ENCODE measurements around the gene HS3ST3A1. TPM values are rescaled to one million over a fixed set of nuclear protein-coding genes. Genes with fewer than 3 reads are reported as not detected.
"Not testable (repeated sequence)": the region's sequence is repeated elsewhere in the genome, so short reads cannot be mapped to it uniquely, and the experiment has no call there.

Gene HS3ST3A1
- total RNA-seq, 4 donors from 2014 or later: 1.5 to 20.6 TPM; not detected in 2

DNA sequence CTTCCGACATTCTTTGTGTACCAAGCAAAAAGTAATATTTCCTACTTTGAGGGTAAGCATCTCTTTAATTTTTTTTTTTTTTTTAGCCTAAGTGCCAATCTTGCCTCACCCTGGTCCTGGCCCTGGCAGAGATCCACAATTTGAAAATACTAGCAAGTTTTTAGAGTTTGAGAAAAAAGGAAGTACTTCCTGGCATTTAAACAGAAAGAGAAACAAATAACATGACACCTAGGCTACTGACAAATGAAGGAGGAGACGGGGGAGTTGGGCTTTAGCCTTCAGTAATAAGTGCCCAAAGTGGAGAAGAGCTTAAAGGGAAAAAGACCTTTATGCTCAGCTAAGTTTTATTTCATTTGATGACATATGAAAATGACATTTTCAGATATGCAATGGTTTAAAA lies 92.8 kb downstream of the HS3ST3A1 start:
- no peaks in the 10 kb centered on the region for H3K36me3 ChIP-seq
- no peak overlapping the region for H3K27ac ChIP-seq
- TF ChIP-seq, protein P1, sequence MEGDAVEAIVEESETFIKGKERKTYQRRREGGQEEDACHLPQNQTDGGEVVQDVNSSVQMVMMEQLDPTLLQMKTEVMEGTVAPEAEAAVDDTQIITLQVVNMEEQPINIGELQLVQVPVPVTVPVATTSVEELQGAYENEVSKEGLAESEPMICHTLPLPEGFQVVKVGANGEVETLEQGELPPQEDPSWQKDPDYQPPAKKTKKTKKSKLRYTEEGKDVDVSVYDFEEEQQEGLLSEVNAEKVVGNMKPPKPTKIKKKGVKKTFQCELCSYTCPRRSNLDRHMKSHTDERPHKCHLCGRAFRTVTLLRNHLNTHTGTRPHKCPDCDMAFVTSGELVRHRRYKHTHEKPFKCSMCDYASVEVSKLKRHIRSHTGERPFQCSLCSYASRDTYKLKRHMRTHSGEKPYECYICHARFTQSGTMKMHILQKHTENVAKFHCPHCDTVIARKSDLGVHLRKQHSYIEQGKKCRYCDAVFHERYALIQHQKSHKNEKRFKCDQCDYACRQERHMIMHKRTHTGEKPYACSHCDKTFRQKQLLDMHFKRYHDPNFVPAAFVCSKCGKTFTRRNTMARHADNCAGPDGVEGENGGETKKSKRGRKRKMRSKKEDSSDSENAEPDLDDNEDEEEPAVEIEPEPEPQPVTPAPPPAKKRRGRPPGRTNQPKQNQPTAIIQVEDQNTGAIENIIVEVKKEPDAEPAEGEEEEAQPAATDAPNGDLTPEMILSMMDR (IDR thresholded peaks at IDR 0.05): no peak
- no peak for TF ChIP-seq POLR2A (IDR thresholded peaks at IDR 0.05)
- DNase-seq: no peak
- H3K9me3 ChIP-seq: no peaks in the 10 kb centered on the region
- H3K27me3 ChIP-seq: no peaks in the 10 kb centered on the region
- H3K4me1 ChIP-seq: no peaks in the 10 kb centered on the region
- H3K4me3 ChIP-seq: no peak overlapping the region

DNA sequence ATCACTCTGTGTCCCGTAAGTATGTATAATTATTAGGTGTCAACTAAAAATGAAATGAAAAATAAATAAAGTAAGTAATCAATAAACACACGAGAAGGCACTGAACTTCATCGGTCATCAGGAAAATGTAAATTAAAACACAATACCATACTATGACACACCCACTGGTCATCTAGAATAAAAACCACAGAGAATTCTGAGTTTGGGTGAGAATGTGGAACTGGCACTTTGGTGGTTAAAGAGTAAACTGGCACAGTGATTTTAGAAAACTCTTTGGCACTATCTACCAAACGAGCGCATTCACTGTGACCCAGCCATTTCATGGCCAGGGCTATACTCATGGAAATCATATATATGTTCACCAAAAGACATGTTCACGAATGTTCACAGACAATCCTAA lies 98.2 kb downstream of the HS3ST3A1 start:
- TF ChIP-seq, protein P1 (IDR thresholded peaks at IDR 0.05): no peak
- TF ChIP-seq POLR2A (IDR thresholded peaks at IDR 0.05): no peak

DNA sequence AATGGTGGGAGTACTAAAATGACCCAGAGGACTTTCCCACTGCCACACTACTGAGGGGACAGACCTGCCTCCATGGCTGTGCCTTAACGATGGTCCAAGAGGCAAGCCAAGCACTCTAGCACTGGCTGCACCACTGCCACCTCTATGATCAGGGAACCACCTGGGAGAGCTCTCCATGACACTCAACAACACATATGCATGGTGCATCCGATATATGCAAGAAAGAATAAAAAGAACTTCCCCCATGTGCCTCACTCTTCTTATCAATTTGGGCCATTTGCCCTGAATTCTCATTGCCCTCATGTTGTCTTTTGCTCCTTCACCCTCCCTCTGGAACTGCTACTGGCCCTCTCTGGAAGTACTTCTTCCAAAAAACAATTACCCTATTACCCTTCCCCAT lies 99.5 kb downstream of the HS3ST3A1 start:
- TF ChIP-seq, protein P1 (IDR thresholded peaks at IDR 0.05): no peak
- TF ChIP-seq POLR2A (IDR thresholded peaks at IDR 0.05): no peak
- Histone ChIP-seq H3K27me3 (no peaks in the 10 kb centered on the region), H3K36me3 (no peaks in the 10 kb centered on the region), H3K27ac (no peak overlapping the region), H3K4me1 (no peaks in the 10 kb centered on the region), H3K4me3 (no peak overlapping the region), H3K9me3 (no peaks in the 10 kb centered on the region)
- DNase-seq: no peak

More for the DNA sequence above, 98.2 kb downstream of the HS3ST3A1 start:
- no peak overlapping the region for H3K27ac ChIP-seq
- no peak overlapping the region for H3K4me3 ChIP-seq
- H3K27me3 ChIP-seq: no peaks in the 10 kb centered on the region
- no peak for DNase-seq
- no peaks in the 10 kb centered on the region for H3K36me3 ChIP-seq
- no peaks in the 10 kb centered on the region for H3K9me3 ChIP-seq
- H3K4me1 ChIP-seq: no peaks in the 10 kb centered on the region

DNA sequence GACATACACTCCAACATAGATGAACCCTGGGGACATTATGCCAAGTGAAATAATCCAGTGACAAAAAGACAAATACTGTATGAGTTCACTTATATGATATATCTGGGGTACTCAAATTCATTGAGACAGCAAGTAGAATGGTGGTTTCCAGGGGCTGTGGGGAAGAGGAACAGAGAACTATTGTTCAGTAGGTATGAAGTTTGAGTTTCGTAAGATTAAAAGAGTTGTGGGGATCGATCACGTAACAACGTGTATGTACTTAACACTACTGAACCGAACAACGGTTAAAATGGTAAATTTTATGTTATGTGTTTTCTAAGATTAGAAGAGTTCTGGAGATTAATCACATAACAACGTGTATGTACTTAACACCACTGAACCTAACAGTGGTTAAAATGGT lies 100.8 kb downstream of the HS3ST3A1 start:
- TF ChIP-seq POLR2A (IDR thresholded peaks at IDR 0.05): no peak
- TF ChIP-seq, protein P1 (IDR thresholded peaks at IDR 0.05): no peak
- Histone ChIP-seq H3K27me3 (no peaks in the 10 kb centered on the region), H3K4me3 (no peak overlapping the region), H3K27ac (no peak overlapping the region), H3K9me3 (no peaks in the 10 kb centered on the region), H3K4me1 (no peaks in the 10 kb centered on the region), H3K36me3 (no peaks in the 10 kb centered on the region)
- no peak for DNase-seq

DNA sequence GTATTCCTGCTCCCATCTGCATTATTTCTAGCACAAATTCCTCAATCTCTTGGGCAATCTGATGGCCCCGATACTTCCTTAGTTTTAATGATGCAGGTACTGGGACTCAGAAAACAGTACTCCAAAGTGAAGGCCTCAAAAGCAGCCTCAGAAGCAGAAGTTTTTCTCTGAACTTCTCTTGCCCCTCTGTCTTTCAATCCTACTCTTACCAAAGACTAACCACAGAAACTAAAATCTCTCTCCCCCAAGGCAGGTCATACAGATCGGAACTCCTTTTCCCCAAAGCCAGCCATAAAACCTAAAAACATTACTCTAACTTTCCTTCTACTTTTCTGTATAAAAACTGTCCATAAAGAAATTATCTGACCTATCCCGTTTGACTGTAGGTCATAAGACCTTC lies 103.5 kb downstream of the HS3ST3A1 start:
- DNase-seq: no peak
- H3K9me3 ChIP-seq: no peaks in the 10 kb centered on the region
- no peak for TF ChIP-seq POLR2A (IDR thresholded peaks at IDR 0.05)
- TF ChIP-seq, protein P1 (IDR thresholded peaks at IDR 0.05): no peak

DNA sequence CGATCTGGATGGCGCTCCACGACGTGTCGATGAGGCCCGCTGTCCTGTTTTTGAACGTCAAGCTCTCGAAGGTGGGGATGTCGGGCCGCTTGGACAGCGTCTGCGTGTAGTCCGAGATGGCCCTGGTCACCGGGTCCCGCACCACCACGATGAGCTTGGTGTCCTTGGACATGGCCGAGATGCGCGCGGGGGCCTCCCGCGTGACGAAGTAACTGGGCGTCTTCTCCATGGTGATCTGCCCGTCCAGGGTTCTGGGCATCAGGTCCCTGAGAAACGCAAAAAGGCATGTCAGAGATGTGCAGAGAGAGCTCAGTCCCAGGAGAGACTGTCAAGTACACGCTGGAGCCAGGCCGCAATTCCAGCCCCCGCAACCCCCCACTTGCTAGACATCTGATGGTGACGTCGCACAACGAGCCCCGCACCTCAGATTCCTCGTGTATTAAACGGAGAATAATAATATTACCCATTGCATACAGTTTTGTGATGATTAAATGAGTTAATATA lies 105.1 kb downstream of the HS3ST3A1 start:
- not testable (repeated sequence) for H3K36me3 ChIP-seq, H3K4me3 ChIP-seq, H3K27ac ChIP-seq, DNase-seq, H3K9me3 ChIP-seq, H3K4me1 ChIP-seq, H3K27me3 ChIP-seq

More for the DNA sequence above, 103.5 kb downstream of the HS3ST3A1 start:
- Histone ChIP-seq H3K4me3 (no peak overlapping the region), H3K27ac (no peak overlapping the region), H3K27me3 (no peaks in the 10 kb centered on the region), H3K4me1 (no peaks in the 10 kb centered on the region), H3K36me3 (no peaks in the 10 kb centered on the region)
